ENCODE results near the gene WBP4. TPM values are rescaled to one million over a fixed set of nuclear protein-coding genes. Genes with fewer than 3 reads are reported as not detected.

Gene WBP4
- total RNA-seq, 1 experiment from 2014 or later: 14.5 TPM

- Histone ChIP-seq H2AFZ (ENCODE audit: low read depth, low read length, poor library complexity, severe bottlenecking) (no peak overlapping the region), H3K9me2 (ENCODE audit: insufficient read depth) (no peaks in the 10 kb centered on the region), H3K27ac (ENCODE audit: low read depth, low read length) (no peak overlapping the region), H3K4me3 (replicated peaks in 1 of 2; ENCODE audit: low read depth in 1 of 2, low read length in 2 of 2) (no peak overlapping the region), H3K79me2 (ENCODE audit: insufficient read depth, low read length) (no peaks in the 10 kb centered on the region), H3K36me3 (ENCODE audit: control insufficient read depth in 1 of 2, insufficient read depth in 2 of 2, low read length in 2 of 2) (peaks cover 28 to 47% of the 10 kb centered on the region in 2 experiments), H3K4me2 (ENCODE audit: low read length) (no peak overlapping the region), H3K4me1 (ENCODE audit: control insufficient read depth in 1 of 2, insufficient read depth in 2 of 2, low read length in 2 of 2) (no peaks in the 10 kb centered on the region), H3K9ac (ENCODE audit: low read length) (no peak overlapping the region), H3K27me3 (ENCODE audit: insufficient read depth, low read length) (no peaks in the 10 kb centered on the region), H3K9me3 (ENCODE audit: control insufficient read depth in 1 of 2, insufficient read depth in 1 of 2, low read depth in 1 of 2, low read length in 2 of 2) (no peaks in the 10 kb centered on the region), H4K20me1 (ENCODE audit: insufficient read depth) (no peaks in the 10 kb centered on the region)
- no peak for ATAC-seq
- no peak for DNase-seq (ENCODE audit: low read depth, low spot score)
- RAD21 ChIA-PET (ENCODE audit: low non-redundant PET in 1 of 2, low total read pairs in 2 of 2, uncharacterized antibody in 2 of 2, unreplicated experiment in 2 of 2): no interaction called here
- CTCF ChIA-PET: no interaction called here
- no TSS peak for BruUV-seq (replicated peaks)
- intact Hi-C loops (cut with micrococcal nuclease): loop anchor here (1.0 to 5.0 kb wide), 2 partner anchors 147 to 577 kb away; no protein-coding TSS in a partner anchor
- no peak for TF ChIP-seq TCF7L2 (IDR thresholded peaks at IDR 0.05; ENCODE audit: borderline replicate concordance, extremely low read depth, insufficient read depth, insufficient read length)
- TF ChIP-seq, protein P1, sequence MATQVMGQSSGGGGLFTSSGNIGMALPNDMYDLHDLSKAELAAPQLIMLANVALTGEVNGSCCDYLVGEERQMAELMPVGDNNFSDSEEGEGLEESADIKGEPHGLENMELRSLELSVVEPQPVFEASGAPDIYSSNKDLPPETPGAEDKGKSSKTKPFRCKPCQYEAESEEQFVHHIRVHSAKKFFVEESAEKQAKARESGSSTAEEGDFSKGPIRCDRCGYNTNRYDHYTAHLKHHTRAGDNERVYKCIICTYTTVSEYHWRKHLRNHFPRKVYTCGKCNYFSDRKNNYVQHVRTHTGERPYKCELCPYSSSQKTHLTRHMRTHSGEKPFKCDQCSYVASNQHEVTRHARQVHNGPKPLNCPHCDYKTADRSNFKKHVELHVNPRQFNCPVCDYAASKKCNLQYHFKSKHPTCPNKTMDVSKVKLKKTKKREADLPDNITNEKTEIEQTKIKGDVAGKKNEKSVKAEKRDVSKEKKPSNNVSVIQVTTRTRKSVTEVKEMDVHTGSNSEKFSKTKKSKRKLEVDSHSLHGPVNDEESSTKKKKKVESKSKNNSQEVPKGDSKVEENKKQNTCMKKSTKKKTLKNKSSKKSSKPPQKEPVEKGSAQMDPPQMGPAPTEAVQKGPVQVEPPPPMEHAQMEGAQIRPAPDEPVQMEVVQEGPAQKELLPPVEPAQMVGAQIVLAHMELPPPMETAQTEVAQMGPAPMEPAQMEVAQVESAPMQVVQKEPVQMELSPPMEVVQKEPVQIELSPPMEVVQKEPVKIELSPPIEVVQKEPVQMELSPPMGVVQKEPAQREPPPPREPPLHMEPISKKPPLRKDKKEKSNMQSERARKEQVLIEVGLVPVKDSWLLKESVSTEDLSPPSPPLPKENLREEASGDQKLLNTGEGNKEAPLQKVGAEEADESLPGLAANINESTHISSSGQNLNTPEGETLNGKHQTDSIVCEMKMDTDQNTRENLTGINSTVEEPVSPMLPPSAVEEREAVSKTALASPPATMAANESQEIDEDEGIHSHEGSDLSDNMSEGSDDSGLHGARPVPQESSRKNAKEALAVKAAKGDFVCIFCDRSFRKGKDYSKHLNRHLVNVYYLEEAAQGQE (IDR thresholded peaks at IDR 0.05; ENCODE audit: low read depth): no peak
- POLR2A ChIA-PET: no interaction called here
Measured at GRCh38 chr13:41075485-41075884, 14.2 kb downstream of the WBP4 start.

GRCh38 chr13:41077475-41077874, 16.2 kb downstream of the WBP4 start:
- no peak overlapping the region for H3K4me2 ChIP-seq (ENCODE audit: low read length)
- BruUV-seq (replicated peaks): no TSS peak
- CTCF ChIA-PET: no interaction called here
- no peaks in the 10 kb centered on the region for H3K4me1 ChIP-seq (ENCODE audit: control insufficient read depth in 1 of 2, insufficient read depth in 2 of 2, low read length in 2 of 2)
- intact Hi-C loops (cut with micrococcal nuclease): loop anchor here (5.0 kb wide), 1 partner anchor 575 kb away; no protein-coding TSS in a partner anchor
- H3K27me3 ChIP-seq (ENCODE audit: insufficient read depth, low read length): no peaks in the 10 kb centered on the region
- no peaks in the 10 kb centered on the region for H3K79me2 ChIP-seq (ENCODE audit: insufficient read depth, low read length)
- DNase-seq (ENCODE audit: low read depth, low spot score): no peak
- H3K9me3 ChIP-seq (ENCODE audit: control insufficient read depth in 1 of 2, insufficient read depth in 1 of 2, low read depth in 1 of 2, low read length in 2 of 2): no peaks in the 10 kb centered on the region
- RAD21 ChIA-PET (ENCODE audit: low non-redundant PET in 1 of 2, low total read pairs in 2 of 2, uncharacterized antibody in 2 of 2, unreplicated experiment in 2 of 2): no interaction called here
- H3K4me3 ChIP-seq (replicated peaks in 1 of 2; ENCODE audit: low read depth in 1 of 2, low read length in 2 of 2): no peak overlapping the region
- peaks cover 13 to 28% of the 10 kb centered on the region in 2 experiments for H3K36me3 ChIP-seq (ENCODE audit: control insufficient read depth in 1 of 2, insufficient read depth in 2 of 2, low read length in 2 of 2)
- H2AFZ ChIP-seq (ENCODE audit: low read depth, low read length, poor library complexity, severe bottlenecking): no peak overlapping the region
- H3K9ac ChIP-seq (ENCODE audit: low read length): no peak overlapping the region
- H3K9me2 ChIP-seq (ENCODE audit: insufficient read depth): no peaks in the 10 kb centered on the region
- no peak overlapping the region for H3K27ac ChIP-seq (ENCODE audit: low read depth, low read length)
- POLR2A ChIA-PET: no interaction called here
- no peak for ATAC-seq
- no peaks in the 10 kb centered on the region for H4K20me1 ChIP-seq (ENCODE audit: insufficient read depth)
- TF ChIP-seq JUND (IDR thresholded peaks at IDR 0.05) (no peak), ATF3 (IDR thresholded peaks at IDR 0.05) (no peak), EGR1 (IDR thresholded peaks at IDR 0.05; ENCODE audit: low read depth) (no peak), ZFX (IDR thresholded peaks at IDR 0.05) (no peak), POLR2A (IDR thresholded peaks at IDR 0.05; ENCODE audit: borderline replicate concordance, extremely low read depth, insufficient read depth, insufficient read length) (no peak), SIN3A (IDR thresholded peaks at IDR 0.05; ENCODE audit: low read depth) (no peak), SP1 (IDR thresholded peaks at IDR 0.05; ENCODE audit: low read depth) (no peak), FOSL1 (IDR thresholded peaks at IDR 0.05; ENCODE audit: low read depth) (no peak), EZH2phosphoT487 (IDR thresholded peaks at IDR 0.05; ENCODE audit: borderline replicate concordance) (no peak)
- TF ChIP-seq, protein P2, sequence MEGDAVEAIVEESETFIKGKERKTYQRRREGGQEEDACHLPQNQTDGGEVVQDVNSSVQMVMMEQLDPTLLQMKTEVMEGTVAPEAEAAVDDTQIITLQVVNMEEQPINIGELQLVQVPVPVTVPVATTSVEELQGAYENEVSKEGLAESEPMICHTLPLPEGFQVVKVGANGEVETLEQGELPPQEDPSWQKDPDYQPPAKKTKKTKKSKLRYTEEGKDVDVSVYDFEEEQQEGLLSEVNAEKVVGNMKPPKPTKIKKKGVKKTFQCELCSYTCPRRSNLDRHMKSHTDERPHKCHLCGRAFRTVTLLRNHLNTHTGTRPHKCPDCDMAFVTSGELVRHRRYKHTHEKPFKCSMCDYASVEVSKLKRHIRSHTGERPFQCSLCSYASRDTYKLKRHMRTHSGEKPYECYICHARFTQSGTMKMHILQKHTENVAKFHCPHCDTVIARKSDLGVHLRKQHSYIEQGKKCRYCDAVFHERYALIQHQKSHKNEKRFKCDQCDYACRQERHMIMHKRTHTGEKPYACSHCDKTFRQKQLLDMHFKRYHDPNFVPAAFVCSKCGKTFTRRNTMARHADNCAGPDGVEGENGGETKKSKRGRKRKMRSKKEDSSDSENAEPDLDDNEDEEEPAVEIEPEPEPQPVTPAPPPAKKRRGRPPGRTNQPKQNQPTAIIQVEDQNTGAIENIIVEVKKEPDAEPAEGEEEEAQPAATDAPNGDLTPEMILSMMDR (IDR thresholded peaks at IDR 0.05 in 2 of 3, conservative IDR thresholded peaks at IDR 0.05 in 1 of 3; ENCODE audit: borderline replicate concordance in 1 of 3, insufficient read depth in 1 of 3, low read depth in 2 of 3, low read length in 2 of 3): no peak
- TF ChIP-seq, protein P1 (IDR thresholded peaks at IDR 0.05; ENCODE audit: low read depth): no peak

Data from HCT116 (cell line).